Measurements from ENCODE around the gene LAMA4.

DNA sequence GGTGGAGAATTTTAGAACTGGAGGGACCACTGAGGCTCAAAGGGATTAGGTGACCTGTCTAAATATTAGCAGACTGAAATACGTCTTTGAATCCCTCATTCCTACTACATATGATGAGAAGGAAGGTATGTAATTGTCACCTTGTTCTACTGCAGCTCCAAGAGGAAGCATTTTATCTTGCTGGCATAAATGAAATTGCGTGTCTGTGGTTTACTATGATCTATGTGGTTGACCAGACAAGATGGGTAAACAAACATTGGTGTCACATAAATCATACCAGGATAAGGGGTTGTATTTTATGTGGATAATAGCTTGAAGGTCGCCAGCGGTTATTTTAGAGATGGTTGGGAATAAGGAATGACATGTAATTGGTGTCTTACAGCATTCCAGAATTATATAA is 78.2 kb downstream of the LAMA4 start:
- TF ChIP-seq POLR2AphosphoS5 (IDR thresholded peaks at IDR 0.05; ENCODE audit: low read depth, low read length), result no peak
- no peak for TF ChIP-seq POU2F2 (IDR thresholded peaks at IDR 0.05; ENCODE audit: low read depth, low read length)
- TF ChIP-seq TAF1 (IDR thresholded peaks at IDR 0.05; ENCODE audit: low read depth, low read length), result no peak
- no peak for TF ChIP-seq POLR2A (IDR thresholded peaks at IDR 0.05; ENCODE audit: low read depth, low read length)
- no peak for TF ChIP-seq SPI1 (IDR thresholded peaks at IDR 0.05; ENCODE audit: low read depth, low read length)
